ENCODE measurements around the gene GOLGA6L9. TPM values are rescaled to one million over a fixed set of nuclear protein-coding genes. Genes with fewer than 3 reads are reported as not detected.
"Not testable (repeated sequence)": the region's sequence is repeated elsewhere in the genome, so short reads cannot be mapped to it uniquely, and the experiment has no call there.

Gene GOLGA6L9
- total RNA-seq (2022) = 5.8 and 6.9 TPM in 2 replicates
- Bru-seq, nascent RNA = percentile 59 among the genes with signal in this experiment
- percentile 84 among the genes with signal in this experiment for BruChase-seq, experiment 1, labeled RNA remaining after a 6-hour chase
- BruChase-seq, experiment 2, labeled RNA remaining after a 2-hour chase = percentile 81 among the genes with signal in this experiment
- long read RNA-seq, partial matches to known transcripts = 1 of 3 reads
- long read RNA-seq, other reads (novel, unspliced or antisense) = 2 of 3 reads

- H3K9me3 Mint-ChIP-seq (ENCODE audit: low read depth, unreplicated experiment); H3K27ac Mint-ChIP-seq (ENCODE audit: unreplicated experiment); CTCF ChIA-PET; H3K27me3 Mint-ChIP-seq (ENCODE audit: unreplicated experiment); intact Hi-C loops (cut with micrococcal nuclease; ENCODE audit: unreplicated experiment); BruUV-seq (replicated peaks); H3K36me3 Mint-ChIP-seq (ENCODE audit: insufficient read depth, unreplicated experiment); H3K4me1 Mint-ChIP-seq (ENCODE audit: low read depth, unreplicated experiment); DNase-seq; H3K4me3 Mint-ChIP-seq (ENCODE audit: low read depth, unreplicated experiment): not testable (repeated sequence)
Measured at GRCh38 chr15:82429693-82430092, at the start of gene GOLGA6L9. TSS of gene GOLGA6L9 (plus strand) at chr15:82429816. CDS start at chr15:82430080, 264 bp downstream.

DNA sequence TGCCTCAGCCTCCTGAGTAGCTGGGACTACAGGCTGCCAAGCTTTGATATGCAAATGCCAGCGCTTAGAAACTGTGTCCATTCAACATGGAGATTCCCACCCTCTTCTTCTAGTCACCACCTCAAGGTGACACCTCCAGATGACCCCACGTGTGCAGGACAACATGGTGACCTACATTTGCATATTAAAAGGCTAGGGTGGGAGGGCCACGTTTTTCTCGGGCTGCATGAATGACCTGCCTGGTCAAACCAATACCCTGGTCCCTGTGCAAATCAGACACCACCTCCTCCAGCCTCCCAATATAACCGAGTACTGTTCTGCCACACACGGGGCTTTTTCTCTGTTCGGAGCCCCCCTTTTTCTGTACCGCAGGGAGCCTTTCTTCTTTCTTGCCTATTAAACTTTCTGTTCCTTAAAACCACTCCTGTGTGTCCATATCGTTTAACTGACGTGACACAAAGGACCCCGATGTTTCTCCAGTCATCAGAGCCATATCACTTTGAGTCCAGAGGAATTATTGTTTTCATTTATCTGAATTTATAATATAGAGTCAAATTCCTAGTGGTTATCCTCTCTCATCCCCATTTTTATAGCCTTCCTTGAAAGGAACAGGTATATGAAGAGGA lies 48.2 kb upstream of the GOLGA6L9 start:
- H3K4me1 Mint-ChIP-seq (ENCODE audit: low read depth, unreplicated experiment); H3K36me3 Mint-ChIP-seq (ENCODE audit: insufficient read depth, unreplicated experiment); H3K9me3 Mint-ChIP-seq (ENCODE audit: low read depth, unreplicated experiment); H3K27me3 Mint-ChIP-seq (ENCODE audit: unreplicated experiment); BruUV-seq (replicated peaks); H3K27ac Mint-ChIP-seq (ENCODE audit: unreplicated experiment); H3K4me3 Mint-ChIP-seq (ENCODE audit: low read depth, unreplicated experiment); intact Hi-C loops (cut with micrococcal nuclease; ENCODE audit: unreplicated experiment); DNase-seq: not testable (repeated sequence)
- CTCF ChIA-PET = interaction anchor here (0.6 kb wide), 1 partner anchor 1066 kb away, joined by 3 read pairs; no protein-coding TSS in a partner anchor

GRCh38 chr15:82387209-82387608 lies 42.4 kb upstream of the GOLGA6L9 start:
- H3K4me1 Mint-ChIP-seq (ENCODE audit: low read depth, unreplicated experiment); CTCF ChIA-PET; DNase-seq; H3K27ac Mint-ChIP-seq (ENCODE audit: unreplicated experiment); H3K27me3 Mint-ChIP-seq (ENCODE audit: unreplicated experiment); intact Hi-C loops (cut with micrococcal nuclease; ENCODE audit: unreplicated experiment); BruUV-seq (replicated peaks); H3K9me3 Mint-ChIP-seq (ENCODE audit: low read depth, unreplicated experiment); H3K36me3 Mint-ChIP-seq (ENCODE audit: insufficient read depth, unreplicated experiment); H3K4me3 Mint-ChIP-seq (ENCODE audit: low read depth, unreplicated experiment): not testable (repeated sequence)

- DNase-seq; H3K27me3 Mint-ChIP-seq (ENCODE audit: unreplicated experiment); H3K9me3 Mint-ChIP-seq (ENCODE audit: low read depth, unreplicated experiment); H3K4me3 Mint-ChIP-seq (ENCODE audit: low read depth, unreplicated experiment); H3K36me3 Mint-ChIP-seq (ENCODE audit: insufficient read depth, unreplicated experiment); intact Hi-C loops (cut with micrococcal nuclease; ENCODE audit: unreplicated experiment); BruUV-seq (replicated peaks); H3K4me1 Mint-ChIP-seq (ENCODE audit: low read depth, unreplicated experiment); H3K27ac Mint-ChIP-seq (ENCODE audit: unreplicated experiment); CTCF ChIA-PET: not testable (repeated sequence)
Measured at GRCh38 chr15:82390152-82390551, 39.5 kb upstream of the GOLGA6L9 start.

DNA sequence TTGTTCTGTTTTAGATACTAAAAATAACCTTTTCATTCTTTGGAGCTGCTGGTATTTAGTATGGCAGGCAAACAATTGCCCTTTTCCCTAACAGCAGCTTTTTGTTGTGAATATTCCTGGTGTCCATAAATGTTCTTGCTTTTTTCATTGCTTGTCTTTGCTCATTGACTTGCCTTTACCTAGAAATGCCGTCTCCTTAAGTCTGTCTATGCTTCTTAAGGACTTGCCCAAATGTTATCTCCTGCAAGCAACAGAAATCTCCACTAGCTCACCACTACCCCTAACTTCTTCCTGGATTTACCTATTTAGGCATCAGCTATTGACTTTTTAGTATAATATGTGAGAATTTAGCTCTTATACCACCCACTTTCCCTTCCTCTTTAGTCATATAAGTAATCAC lies 37.5 kb upstream of the GOLGA6L9 start:
- CTCF ChIA-PET; intact Hi-C loops (cut with micrococcal nuclease; ENCODE audit: unreplicated experiment); H3K4me3 Mint-ChIP-seq (ENCODE audit: low read depth, unreplicated experiment); H3K36me3 Mint-ChIP-seq (ENCODE audit: insufficient read depth, unreplicated experiment); DNase-seq; H3K27ac Mint-ChIP-seq (ENCODE audit: unreplicated experiment); H3K9me3 Mint-ChIP-seq (ENCODE audit: low read depth, unreplicated experiment); BruUV-seq (replicated peaks); H3K27me3 Mint-ChIP-seq (ENCODE audit: unreplicated experiment); H3K4me1 Mint-ChIP-seq (ENCODE audit: low read depth, unreplicated experiment): not testable (repeated sequence)

GRCh38 chr15:82393671-82394070 lies 35.9 kb upstream of the GOLGA6L9 start:
- Mint-ChIP-seq H3K27me3 (ENCODE audit: unreplicated experiment) (no peaks in the 10 kb centered on the region), H3K4me3 (ENCODE audit: low read depth, unreplicated experiment) (no peak overlapping the region), H3K4me1 (ENCODE audit: low read depth, unreplicated experiment) (peaks cover 8% of the 10 kb centered on the region), H3K9me3 (ENCODE audit: low read depth, unreplicated experiment) (no peaks in the 10 kb centered on the region), H3K36me3 (ENCODE audit: insufficient read depth, unreplicated experiment) (no peaks in the 10 kb centered on the region), H3K27ac (ENCODE audit: unreplicated experiment) (no peak overlapping the region)
- intact Hi-C loops (cut with micrococcal nuclease; ENCODE audit: unreplicated experiment) = no loop called here
- no peak for DNase-seq
- CTCF ChIA-PET = no interaction called here
- TF ChIP-seq CTCF (IDR thresholded peaks at IDR 0.05; ENCODE audit: unreplicated experiment) = no peak
- no TSS peak for BruUV-seq (replicated peaks)

GRCh38 chr15:82395788-82396187 lies 33.8 kb upstream of the GOLGA6L9 start:
- H3K4me1 Mint-ChIP-seq (ENCODE audit: low read depth, unreplicated experiment); H3K9me3 Mint-ChIP-seq (ENCODE audit: low read depth, unreplicated experiment); CTCF ChIA-PET: not testable (repeated sequence)

More at GRCh38 chr15:82395788-82396187, 33.8 kb upstream of the GOLGA6L9 start:
- H3K27ac Mint-ChIP-seq (ENCODE audit: unreplicated experiment); DNase-seq; H3K27me3 Mint-ChIP-seq (ENCODE audit: unreplicated experiment); H3K4me3 Mint-ChIP-seq (ENCODE audit: low read depth, unreplicated experiment); H3K36me3 Mint-ChIP-seq (ENCODE audit: insufficient read depth, unreplicated experiment); BruUV-seq (replicated peaks); intact Hi-C loops (cut with micrococcal nuclease; ENCODE audit: unreplicated experiment): not testable (repeated sequence)
